Testis (tissue), 2 donors: Measurements from ENCODE around the gene THRSP.
"Not testable (repeated sequence)": the region's sequence is repeated elsewhere in the genome, so short reads cannot be mapped to it uniquely, and the experiment has no call there.

ENCODE experiments used
- CTCF ChIP-seq, 3 experiments: fragments of 450-650 bp in 2 of 3; fragments of 200-600 bp in 1 of 3; sonication (generic) in 1 of 3; IDR thresholded peaks; one replicate each; pipeline ENCODE4 v1.5.1; 2016 to 2019; ENCODE audit warnings: antibody characterized with exemption in 3 of 3, mild to moderate bottlenecking in 2 of 3, moderate library complexity in 1 of 3
- POLR2A ChIP-seq: fragments of 450-650 bp; IDR thresholded peaks from one replicate; pipeline ENCODE4 v1.6.1; 2017; ENCODE audit warnings: antibody characterized with exemption, mild to moderate bottlenecking, moderate library complexity

GRCh38 chr11:78059749-78060328, 3.8 kb upstream of the THRSP start:
- not testable (repeated sequence) for TF ChIP-seq CTCF (IDR thresholded peaks at IDR 0.05); POLR2A
